ENCODE results near the gene UBFD1. TPM values are rescaled to one million over a fixed set of nuclear protein-coding genes. Genes with fewer than 3 reads are reported as not detected.
"Not testable (repeated sequence)": the region's sequence is repeated elsewhere in the genome, so short reads cannot be mapped to it uniquely, and the experiment has no call there.

Gene UBFD1
- total RNA-seq, 1 experiment from 2014 or later = 89.2 TPM

DNA sequence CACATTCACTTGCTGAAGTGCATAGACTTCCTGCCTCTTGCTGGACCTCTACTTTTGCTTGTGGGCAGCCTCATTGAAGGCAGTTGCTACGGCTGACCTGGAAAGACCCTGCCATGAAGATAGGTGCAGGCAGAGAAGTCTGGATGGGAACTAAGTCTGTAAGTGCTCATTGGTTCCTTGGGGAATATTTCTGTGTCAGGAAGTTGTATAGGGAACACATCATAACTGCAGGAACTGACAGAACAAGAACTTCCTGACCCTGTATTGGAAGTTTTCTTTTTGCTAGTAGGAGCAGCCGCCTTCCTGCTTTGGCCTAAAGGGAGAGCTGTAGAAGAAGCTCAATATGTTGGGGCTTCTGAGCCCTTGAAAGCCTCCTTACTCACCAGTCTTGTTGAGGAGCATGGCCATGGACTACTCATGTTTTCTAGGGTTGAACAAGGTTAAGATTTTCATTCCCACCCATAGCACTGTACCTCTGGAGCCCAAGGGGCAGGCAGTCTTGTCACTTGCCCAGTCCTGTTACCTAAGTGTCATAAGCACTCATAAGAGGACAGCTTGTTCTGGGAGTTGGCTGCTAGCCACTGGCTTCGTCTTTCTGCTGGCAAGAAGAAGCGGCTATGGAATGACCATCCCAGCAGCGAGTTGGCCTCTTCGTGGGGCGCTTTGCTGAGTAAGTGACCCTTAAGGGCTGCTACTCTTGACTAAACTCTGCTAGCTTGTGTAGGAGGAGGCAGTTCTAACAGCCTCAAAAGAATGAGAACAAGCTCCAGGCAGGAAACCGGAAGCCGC is 7.2 kb downstream of the UBFD1 start:
- DNase-seq (ENCODE audit: low read depth) = no peak

DNA sequence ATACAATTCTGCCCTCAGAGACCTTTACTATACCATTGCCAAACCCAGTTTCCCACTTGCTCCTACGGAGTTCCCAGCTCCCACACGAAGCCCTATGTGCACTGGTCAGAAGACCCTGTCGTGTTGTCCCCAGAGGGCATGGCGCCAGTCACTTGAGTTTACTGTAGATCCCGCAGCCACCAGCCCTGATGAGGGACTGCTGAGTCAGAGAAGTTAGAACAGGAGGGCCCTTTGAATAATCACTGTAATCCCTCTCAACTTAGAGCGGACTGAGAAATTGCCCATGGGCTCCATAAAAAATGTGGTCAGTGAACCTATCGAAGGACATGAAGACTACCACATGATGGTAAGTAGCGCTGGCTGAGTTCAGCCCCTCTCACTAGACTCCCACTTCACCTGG is 9.2 kb downstream of the UBFD1 start:
- DNase-seq (ENCODE audit: low read depth) = no peak

DNA sequence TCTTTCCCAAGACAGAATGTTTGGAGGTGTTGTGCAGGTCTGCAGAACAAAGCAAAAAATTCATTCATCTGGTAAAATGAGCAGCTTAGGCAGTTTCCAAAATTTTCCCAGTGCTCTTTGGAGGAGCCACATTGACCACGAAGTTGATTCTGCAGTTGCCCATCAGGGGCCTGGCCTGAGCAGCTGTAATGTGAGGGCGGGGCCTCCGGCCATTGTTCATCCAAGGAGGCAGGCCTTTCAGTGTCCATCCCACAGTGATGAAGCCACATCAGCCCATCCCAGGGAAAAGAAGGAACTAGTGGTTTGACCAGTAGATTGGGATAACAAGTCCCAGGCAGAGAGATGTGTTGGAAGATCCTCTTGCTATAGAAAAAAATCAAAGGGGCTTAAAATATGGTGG is 10.1 kb downstream of the UBFD1 start:
- no peak for DNase-seq (ENCODE audit: low read depth)

DNA sequence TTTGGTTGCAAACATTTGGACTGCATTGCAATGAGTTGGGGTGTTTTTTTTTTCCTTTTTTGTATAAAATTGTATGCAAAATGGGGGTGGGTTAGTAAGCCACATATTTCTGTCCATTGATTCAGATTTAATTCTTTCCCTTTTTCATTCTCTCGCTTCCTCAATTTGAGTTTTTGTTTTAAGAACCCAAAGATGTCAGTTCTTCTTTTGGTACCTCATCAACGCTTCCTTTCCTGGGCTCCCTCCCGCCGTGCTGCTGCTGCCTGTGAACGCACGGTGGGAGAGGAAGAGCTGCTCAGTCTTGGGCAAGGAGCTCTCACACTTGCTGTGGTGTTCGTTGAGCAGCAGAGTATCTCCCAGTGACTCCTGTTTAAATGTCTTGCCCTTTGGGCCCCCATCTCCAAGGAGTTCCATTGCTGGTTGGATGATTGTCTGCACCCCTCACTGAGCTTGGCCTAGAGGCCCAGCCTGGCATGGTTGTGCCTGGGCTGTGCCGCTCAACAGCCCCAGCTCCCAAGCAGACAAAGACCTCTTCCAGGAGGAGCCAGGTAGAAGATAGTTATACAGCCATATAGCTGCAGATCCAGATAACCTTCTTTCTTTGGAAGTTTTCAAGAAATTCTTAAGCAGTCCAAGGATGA is 13.6 kb downstream of the UBFD1 start:
- no peak for DNase-seq (ENCODE audit: low read depth)

DNA sequence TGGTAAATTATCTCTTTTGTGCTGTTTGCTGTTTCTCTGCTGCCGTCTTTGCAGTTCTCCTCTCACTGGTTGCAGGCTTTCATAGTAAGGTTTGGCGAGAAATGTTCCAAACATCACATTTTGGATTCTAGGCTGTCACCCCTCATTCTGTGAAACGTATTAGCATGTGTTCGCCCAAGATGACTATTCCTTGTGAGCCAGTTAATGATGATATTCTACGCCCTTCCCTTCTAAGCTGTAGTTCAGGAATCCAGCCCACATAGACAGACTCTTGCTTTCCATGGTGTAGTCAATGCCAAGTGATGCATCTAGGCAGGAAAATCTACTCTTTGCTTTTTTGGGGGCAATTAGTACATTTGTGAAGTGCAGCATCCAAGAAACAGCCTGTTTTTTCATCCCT is 14.4 kb downstream of the UBFD1 start:
- no peak for DNase-seq (ENCODE audit: low read depth)

DNA sequence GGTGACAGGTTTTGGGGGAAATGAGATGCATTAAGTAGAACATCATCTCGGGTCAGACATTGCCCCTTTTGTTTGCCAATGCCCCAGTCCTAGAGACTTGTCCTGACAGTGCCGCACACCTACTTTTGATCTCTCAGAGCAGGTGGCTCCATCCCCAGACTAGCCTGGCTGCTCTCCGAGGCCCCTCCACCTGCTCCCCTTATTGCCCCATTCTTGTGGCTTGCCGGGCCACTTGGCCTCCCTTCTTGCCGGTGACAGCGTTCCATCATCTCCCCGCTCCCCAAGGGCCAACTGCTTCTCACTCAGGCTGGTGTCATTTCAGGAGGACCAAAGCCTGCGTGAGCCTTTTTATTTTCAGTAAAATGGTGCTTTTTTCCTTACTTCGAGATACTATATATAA is 14.9 kb downstream of the UBFD1 start:
- no peak for DNase-seq (ENCODE audit: low read depth)

DNA sequence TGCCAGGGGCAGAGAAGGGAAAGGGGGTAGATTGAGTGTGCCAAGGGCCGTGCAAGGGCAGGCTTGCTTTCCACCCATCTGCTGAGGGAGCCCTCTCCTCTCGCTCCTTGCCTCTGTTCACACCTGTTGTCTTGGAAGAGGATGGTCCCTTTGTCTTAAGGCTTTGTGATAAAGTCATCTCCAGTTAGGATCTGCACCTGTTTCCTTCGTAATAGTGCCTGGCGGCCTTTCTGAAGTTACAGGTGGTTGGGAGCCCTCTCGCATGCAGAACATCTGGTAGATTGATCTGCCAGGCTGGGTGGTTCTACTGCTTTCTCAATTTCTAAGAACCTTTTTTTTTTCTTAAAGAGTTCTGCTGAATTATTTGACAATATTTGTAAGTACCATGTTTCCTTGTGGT is 16.3 kb downstream of the UBFD1 start:
- no peak for DNase-seq (ENCODE audit: low read depth)

DNA sequence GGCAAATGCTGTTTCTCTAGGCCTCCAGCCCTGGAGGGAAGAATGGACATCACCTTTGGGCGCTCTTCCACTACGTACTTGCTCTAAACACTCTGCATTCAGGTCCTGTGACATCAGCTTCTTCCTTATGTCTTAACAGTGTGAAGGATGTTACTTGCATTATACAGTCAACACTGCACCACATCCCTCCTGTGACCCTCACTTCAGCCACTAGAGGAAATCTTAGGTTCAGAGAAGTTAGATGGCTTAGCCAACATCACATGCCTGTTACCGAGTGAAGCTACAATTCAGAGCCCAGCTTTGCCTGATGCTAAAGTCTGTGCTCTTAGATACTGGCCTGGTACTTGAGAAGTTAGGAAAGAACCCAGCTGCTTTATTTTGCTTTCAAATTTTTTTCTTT is 18.3 kb downstream of the UBFD1 start:
- DNase-seq (ENCODE audit: low read depth) = no peak

DNA sequence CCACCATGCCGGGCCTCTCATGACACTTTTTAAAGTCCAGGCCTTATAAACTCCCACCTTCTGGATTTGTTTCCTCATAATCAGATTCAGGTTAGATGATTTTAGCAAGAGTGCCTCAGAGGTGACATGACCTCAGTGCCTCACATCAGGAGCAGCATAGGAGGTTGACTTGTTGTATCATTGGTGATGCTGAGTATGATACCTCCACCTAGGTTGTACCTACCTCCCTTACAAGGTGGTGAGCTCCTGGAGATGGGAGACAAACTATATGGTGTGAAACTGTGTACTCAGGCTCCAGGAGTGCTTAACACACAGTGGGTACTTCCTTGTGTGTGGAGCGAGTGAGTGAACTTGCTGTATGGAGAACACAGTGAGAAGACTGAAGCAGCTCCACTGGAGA is 20.0 kb downstream of the UBFD1 start:
- DNase-seq (ENCODE audit: low read depth) = no peak

DNA sequence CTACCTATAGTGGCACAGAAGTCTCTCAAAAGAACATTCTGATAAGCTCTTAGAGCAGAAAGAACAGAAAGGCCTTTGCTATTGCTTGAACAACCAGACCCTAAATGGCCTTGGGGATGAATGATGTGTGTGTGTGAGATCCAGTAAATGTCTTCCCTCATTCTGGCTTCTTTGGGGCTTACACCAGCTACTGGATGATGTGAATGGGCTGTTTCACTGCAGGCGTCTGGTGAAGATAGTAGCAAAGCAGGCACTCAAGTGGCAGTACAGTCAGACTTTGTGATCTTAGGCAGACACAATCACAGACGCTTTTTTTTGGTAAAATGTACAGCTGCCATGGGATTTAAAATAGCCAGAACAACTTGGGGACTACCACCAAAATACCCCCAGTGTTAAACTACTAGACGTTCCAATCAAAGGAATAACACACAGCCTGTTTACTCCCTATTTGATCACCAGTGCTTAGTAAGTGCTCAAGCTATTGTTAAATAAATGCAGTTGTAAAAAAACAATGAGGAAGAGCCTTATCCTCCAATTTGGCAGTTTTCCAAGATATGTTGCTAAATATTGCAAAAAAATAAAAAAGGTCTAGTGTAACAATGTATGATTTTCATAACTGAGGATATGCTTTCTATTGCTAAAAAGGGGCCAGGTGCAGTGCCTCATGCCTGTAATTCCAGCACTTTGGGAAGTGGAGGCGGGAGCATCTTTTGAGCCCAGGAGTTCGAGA is 20.7 kb downstream of the UBFD1 start:
- DNase-seq (ENCODE audit: low read depth) = no peak

DNA sequence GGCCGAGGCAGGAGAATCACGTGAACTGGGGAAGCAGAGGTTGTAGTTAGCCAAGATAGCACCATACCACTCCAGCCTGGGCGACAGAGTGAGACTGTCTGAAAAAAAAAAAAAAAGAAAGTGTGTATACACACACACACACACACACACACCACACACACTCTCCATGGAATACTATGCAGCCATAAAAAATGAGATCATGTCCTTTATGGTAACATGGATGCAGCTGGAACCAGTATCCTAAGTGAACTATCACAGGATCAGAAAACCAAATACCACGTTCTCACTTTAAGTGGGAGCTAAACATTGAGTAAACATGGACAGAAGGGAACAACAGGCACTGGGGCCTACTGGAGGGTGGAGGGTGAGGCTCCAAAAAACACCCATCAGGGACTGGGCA is 21.8 kb downstream of the UBFD1 start:
- DNase-seq (ENCODE audit: low read depth) = no peak

DNA sequence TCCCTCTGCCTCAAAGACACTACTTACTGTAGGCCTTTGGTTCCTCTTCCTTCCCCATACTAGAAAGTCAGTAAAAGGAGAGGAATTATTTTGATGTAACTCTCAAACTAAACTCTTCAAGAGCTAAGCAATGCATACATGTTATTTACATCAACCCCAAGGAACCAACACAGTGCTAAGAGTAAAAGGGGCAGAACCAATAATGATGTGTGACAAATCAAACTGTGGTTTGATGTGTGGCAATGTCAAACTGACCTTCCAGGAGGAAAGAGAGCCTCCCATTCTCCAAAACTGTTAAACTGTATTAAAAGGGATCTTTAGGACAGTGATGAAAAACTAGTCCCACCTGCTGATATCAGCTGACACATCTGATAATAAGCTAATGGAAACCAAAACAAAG is 22.9 kb downstream of the UBFD1 start:
- no peak for DNase-seq (ENCODE audit: low read depth)

DNA sequence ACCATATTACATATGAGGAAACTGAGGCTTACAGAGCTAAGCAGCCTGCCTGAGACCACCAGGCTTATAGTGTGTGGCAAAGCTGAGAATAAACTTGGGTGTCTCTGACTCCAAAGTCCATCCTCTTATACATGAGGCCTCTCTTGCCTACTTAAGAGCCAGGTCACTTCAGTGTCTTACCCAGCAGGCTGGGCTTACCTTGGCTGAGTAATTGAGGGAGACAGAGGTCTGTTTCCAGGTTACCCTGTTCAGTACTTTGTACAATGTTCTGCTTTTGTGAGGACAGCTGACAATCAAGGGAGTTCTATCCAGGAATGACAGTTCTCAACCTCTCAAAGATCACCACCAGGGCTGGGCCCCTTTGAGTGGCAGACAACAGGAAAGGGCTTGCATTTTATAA is 24.2 kb downstream of the UBFD1 start:
- DNase-seq (ENCODE audit: low read depth) = no peak

DNA sequence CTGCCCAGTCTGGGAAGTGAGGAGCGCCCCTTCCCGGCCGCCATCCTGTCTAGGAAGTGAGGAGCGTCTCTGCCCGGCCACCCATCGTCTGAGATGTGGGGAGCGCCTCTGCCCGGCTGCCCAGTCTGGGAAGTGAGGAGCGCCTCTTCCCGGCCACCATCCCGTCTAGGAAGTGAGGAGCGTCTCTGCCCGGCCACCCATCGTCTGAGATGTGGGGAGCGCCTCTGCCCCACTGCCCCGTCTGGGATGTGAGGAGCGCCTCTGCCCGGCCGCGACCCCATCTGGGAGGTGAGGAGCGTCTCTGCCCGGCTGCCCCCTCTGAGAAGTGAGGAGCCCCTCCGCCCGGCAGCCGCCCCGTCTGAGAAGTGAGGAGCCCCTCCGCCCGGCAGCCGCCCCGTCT is 25.7 kb downstream of the UBFD1 start:
- DNase-seq (ENCODE audit: low read depth) = not testable (repeated sequence)

DNA sequence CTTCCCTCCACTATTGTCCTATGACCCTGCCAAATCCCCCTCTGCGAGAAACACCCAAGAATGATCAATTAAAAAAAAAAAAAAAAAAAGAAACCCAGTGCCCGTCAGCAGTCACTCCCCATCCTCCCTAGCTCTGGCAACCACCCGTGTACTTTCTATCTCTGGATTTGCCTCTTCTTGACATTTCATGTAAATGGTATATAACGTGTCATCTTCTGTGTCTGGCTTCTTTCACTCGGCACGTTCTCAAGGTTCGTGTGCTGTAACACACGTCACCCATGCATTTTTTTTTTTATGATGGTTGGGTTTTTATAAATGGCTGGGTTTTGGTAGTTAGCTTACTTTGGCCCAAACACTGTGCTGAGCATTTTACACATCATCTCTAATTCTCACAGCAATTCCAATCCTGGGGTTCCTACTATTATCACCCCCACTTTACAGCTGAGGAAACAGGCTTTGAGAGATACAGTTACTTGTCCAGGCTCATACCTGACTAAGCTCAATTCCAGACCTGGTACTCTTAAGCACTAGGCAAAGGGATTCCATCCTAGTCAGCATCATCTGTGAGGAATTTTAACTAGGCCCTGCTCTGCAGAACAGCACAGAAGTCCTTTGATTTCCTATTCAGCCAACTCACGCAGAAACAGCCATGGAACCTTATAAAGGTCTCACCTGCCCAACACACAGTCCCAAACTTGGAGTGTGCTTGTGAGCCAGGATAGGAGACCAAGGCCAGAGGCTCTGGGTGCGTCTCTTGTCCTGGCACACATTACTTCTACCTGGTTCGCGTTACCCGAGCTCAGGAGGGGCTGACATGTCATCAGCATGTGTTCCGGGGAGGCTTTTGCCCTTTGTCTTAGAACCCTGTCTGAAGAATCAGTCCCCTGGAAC is 26.9 kb downstream of the UBFD1 start:
- DNase-seq (ENCODE audit: low read depth) = no peak

DNA sequence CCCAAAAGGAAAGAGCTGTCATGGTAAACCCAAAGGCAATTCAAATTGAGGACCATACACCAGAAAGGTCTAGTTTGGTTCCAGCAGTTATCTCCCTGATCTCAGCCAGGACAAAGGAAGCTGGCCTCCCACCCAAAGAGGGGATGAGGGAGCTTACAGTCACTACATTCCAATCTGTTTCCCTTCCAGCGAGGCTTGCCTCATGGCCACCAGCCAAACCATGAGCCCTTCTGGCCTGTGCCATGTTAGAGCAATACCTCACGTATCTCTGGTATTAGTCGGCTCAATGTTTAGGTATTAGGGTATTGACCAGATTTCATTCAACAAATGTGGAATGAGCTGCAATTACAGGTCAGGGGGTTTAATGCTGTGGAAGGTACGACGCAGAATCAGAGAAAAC is 30.2 kb downstream of the UBFD1 start:
- peak; percentile 10 for DNase-seq (ENCODE audit: low read depth)

DNA sequence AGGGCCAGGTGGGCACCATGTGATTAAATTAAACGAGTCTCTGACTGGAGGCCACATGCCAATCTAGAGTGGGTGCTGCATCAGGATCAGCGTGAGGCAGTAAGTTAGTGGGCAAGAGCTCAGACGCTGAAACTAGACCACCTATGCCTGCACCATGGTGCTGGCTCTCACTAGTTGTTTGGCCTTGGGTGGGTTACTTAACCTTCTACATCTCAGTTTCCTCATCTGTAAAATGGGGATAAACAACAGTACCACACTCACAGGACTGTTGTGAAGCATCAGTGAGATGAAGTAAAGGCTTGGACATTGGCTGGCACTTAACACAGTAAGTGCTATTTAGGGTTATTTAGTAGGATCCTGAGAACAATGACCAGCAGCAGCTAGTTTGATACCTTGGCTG is 32.7 kb downstream of the UBFD1 start:
- DNase-seq (ENCODE audit: low read depth) = no peak

DNA sequence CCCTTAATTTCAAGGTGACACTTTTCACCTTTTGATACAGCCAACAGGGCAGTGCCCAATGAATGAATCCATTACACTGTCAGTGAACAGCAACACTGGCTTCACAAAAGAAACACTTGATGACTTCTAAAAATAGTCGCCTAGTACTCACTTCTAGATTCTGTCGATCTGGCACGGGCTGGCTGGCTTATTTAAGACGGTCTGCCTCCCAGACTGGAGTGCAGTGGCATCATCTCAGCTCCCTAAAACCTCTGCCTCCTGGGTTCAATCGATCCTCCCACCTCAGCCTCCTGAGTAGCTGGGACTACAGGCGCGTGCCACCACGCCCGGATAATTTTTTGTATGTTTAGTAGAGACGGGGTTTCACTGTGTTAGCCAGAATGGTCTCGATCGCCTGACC is 36.7 kb downstream of the UBFD1 start:
- DNase-seq (ENCODE audit: low read depth) = no peak

DNA sequence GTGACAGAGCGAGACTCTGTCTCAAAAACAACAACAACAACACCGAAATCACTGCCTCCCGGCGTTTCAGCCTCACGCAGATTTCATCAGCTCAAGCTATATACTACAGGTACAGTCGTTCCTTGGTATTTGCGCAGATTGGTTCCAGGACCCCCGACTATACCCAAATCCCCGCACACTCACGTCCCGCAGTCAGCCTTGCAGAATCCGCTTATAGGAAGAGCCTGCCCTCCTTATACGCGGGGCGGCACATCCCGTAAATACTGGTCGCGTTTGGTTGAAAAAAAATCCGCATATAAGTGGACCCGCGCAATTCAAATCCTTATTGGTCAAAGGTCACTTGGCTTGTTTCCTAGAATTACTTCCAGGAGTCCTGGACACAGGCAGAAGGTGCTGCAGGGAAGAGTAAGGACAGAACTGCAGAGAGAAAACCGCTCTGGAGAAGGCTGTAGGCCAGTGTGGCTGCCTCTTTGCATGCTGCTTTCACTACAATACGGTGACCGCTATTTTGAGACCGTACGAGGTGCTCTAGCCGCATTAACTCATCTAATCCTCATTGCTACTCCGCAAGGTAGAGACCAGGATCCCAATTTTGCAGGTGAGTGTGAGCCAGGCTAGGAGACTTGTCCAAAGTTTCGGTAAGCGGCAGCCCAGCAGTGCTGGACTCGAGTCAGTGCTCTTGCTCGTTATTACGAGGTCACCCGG is 37.9 kb downstream of the UBFD1 start:
- no peak for DNase-seq (ENCODE audit: low read depth)

DNA sequence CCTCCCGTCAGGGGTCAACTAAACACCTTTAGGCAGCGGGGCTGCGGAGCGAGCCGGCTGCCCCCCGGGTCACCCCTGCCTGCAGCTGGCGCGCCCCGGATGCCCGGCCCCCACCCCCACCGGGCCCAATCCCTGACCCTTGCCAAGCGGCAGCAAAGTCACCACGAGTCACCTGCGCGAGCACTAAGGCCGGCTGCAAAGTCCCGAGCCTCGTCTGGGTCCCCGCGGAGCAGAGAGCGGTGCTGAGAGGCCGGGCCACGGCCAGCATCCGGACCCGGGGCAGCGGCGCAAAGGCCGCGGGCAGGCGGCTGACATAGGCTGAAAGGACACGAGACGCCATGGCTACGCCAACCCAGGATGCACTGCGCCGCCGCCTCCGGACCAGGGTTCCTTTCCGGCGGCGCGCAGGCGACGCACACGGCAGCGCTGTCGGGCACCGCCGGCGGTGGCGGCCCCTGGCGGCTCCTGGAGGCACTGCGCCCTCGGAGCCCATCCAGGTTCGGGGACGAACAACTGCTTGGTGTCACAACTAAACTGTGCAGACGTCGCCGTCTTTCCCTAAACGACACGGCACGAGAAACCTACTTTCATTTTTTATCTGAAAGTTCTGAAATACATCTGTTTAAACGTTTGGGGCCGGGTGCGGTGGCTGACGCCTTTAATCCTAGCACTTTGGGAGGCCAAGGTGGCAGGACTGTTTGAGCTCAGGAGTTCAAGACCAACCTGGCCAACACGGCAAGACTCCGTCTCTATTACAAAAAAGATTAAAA is 38.6 kb downstream of the UBFD1 start, which contains the start of gene NDUFAB1:
Gene NDUFAB1 (minus strand): TSS at position 366 of the 770 bp plus-strand sequence. CDS start 26 bp downstream, at position 340.
- peak; percentile 79 for DNase-seq (ENCODE audit: low read depth)

Data from HT1080 (cell line).